A549 (cell line): ENCODE measurements around the gene EPS8L2. TPM values are rescaled to one million over a fixed set of nuclear protein-coding genes. Genes with fewer than 3 reads are reported as not detected.

Experiments
- ATAC-seq, 2 experiments: fragments of 200-7000 bp in 1 of 2; fragments of >200 bp in 1 of 2; cut with Nextera tagmentation in 1 of 2; cut with Tn5 transposase in 1 of 2; 3 replicates each; pipeline versions ENCODE4 v1.8.0 to v1.9.1; 2018 to 2020; ENCODE audit warnings: mild to moderate bottlenecking in 1 of 2, moderate library complexity in 1 of 2
- CTCF ChIA-PET: fragments of 300-600 bp; sonication (Branson Sonifier 250); formaldehyde crosslinking; extraction: SDS; loops from one replicate; lab custom pipeline; 2021; ENCODE audit warnings: antibody characterized with exemption, inconsistent platforms; lab: Yijun Ruan, JAX
- POLR2A ChIA-PET: fragments of 350-600 bp; formaldehyde crosslinking; extraction: SDS; loops from one replicate; lab custom pipeline; 2021; ENCODE audit warnings: antibody characterized with exemption, inconsistent platforms; lab: Yijun Ruan, JAX
- DNase-seq, 2 experiments: peaks; one replicate each; pipeline versions ENCODE4 v3.0.0 to v3.0.0-alpha.2; 2011 to 2016; ENCODE audit warnings: low read depth in 1 of 2, low spot score in 1 of 2
- FAIRE-seq: peaks from 2 replicates; lab custom pipeline; 2011; peaks lifted over from hg19 to GRCh38; lab: Jason Lieb, UNC
- H3K27ac ChIP-seq, 2 experiments: fragments of >200 bp; sonication (Bioruptor Twin); formaldehyde crosslinking; 3 replicates each; pipeline ENCODE4 v1.5.1; 2016 to 2017
- H3K4me1 ChIP-seq: fragments of >200 bp; sonication (Bioruptor Twin); formaldehyde crosslinking; 3 replicates; pipeline ENCODE4 v1.6.1; 2016
- H3K4me2 ChIP-seq: fragments of >200 bp; sonication (Bioruptor Twin); formaldehyde crosslinking; 3 replicates; pipeline ENCODE4 v1.6.1; 2016
- H3K4me3 ChIP-seq: fragments of >200 bp; sonication (Bioruptor Twin); formaldehyde crosslinking; 3 replicates; pipeline ENCODE4 v1.5.1; 2016
- H3K9me3 ChIP-seq: fragments of >200 bp; sonication (Bioruptor Twin); formaldehyde crosslinking; 3 replicates; pipeline ENCODE4 v1.6.1; 2016
- BCL3 ChIP-seq: fragments of >200 bp; sonication (Bioruptor Twin); formaldehyde crosslinking; IDR thresholded peaks from 3 replicates; pipeline ENCODE4 v1.6.1; 2016
- CEBPB ChIP-seq, 2 experiments: fragments of >200 bp in 1 of 2; sonication (Bioruptor Twin) in 1 of 2; formaldehyde crosslinking in 1 of 2; IDR thresholded peaks; 2 replicates each; pipeline ENCODE4 v1.6.1; 2012 to 2016
- EHF ChIP-seq: fragments of 250-450 bp; sonication (Bioruptor Pico); IDR thresholded peaks from 2 replicates; pipeline ENCODE4 v1.5.0; 2020; ENCODE audit warnings: mild to moderate bottlenecking
- JUN ChIP-seq, 2 experiments: fragments of >200 bp; sonication (Bioruptor Twin); formaldehyde crosslinking; IDR thresholded peaks; 2 replicates in 1 of 2; 3 replicates in 1 of 2; pipeline ENCODE4 v1.6.1; 2016 to 2017
- KDM5A ChIP-seq: fragments of 200-600 bp; sonication (generic); IDR thresholded peaks from 2 replicates; pipeline ENCODE4 v1.6.1; 2016; ENCODE audit warnings: antibody characterized with exemption, mild to moderate bottlenecking
- NPAS2 ChIP-seq: fragments of 250-450 bp; sonication (Bioruptor Pico); IDR thresholded peaks from 2 replicates; pipeline ENCODE4 v1.8.0; 2022; ENCODE audit warnings: mild to moderate bottlenecking, moderate library complexity, borderline replicate concordance
- NR3C1 ChIP-seq: fragments of >200 bp; sonication (Bioruptor Twin); formaldehyde crosslinking; IDR thresholded peaks from 3 replicates; pipeline ENCODE4 v1.6.1; 2017
- PBX3 ChIP-seq: IDR thresholded peaks from 2 replicates; pipeline ENCODE4 v1.6.1; 2012
- RARB ChIP-seq: fragments of 250-450 bp; sonication (Bioruptor Pico); IDR thresholded peaks from 2 replicates; pipeline ENCODE4 v1.8.0; 2021; ENCODE audit warnings: mild to moderate bottlenecking, moderate library complexity
- RCOR1 ChIP-seq: fragments of 150-350 bp; IDR thresholded peaks from 2 replicates; pipeline ENCODE4 v1.6.1; 2014; ENCODE audit warnings: antibody characterized with exemption, low read length, low read depth
- REST ChIP-seq: fragments of 200-600 bp; sonication (generic); IDR thresholded peaks from 2 replicates; pipeline ENCODE4 v1.6.1; 2016; ENCODE audit warnings: antibody characterized with exemption, mild to moderate bottlenecking, moderate library complexity
- RNF2 ChIP-seq: fragments of 200-600 bp; sonication (generic); IDR thresholded peaks from 2 replicates; pipeline ENCODE4 v1.6.1; 2016; ENCODE audit warnings: low read depth, mild to moderate bottlenecking, antibody characterized with exemption, moderate library complexity, borderline replicate concordance
- SMC3 ChIP-seq: fragments of >200 bp; sonication (Bioruptor Twin); formaldehyde crosslinking; IDR thresholded peaks from 3 replicates; pipeline ENCODE4 v1.6.1; 2018; ENCODE audit warnings: inconsistent platforms
- SREBF2 ChIP-seq: fragments of 450-650 bp; IDR thresholded peaks from 2 replicates; pipeline ENCODE4 v1.6.1; 2014; ENCODE audit warnings: mild to moderate bottlenecking, moderate library complexity
- USF2 ChIP-seq: fragments of 450-650 bp; IDR thresholded peaks from 2 replicates; pipeline ENCODE4 v1.6.1; 2014; ENCODE audit warnings: antibody characterized with exemption
- WGBS: methylation state at CpG from one replicate; pipeline ENCODE4 v1.1.6; 2017; ENCODE audit errors: missing lambda C conversion rate; 5-methylcytosine and 5-hydroxymethylcytosine counted together
- polyA plus RNA-seq, 4 experiments: library from polyadenylated mRNA; depleted of rRNA in 3 of 4; stranded (reverse); fragments of >200 nt; fragmentation: RNase III in 1 of 4; extraction: RNeasy Plus Mini Kit Qiagen cat#74134 plus additional on column Dnase treatment in 1 of 4; gene quantifications; 2 replicates in 3 of 4; 3 replicates in 1 of 4; pipeline ENCODE4 v1.2.3, GENCODE V29; 2011 to 2017

Gene EPS8L2
- polyA plus RNA-seq, 2 of the 4 experiments (the other 2 are of a cell fraction), result 60.7 to 154 TPM

- TF ChIP-seq REST (no peak), SREBF2 (no peak), RCOR1 (no peak), NPAS2 (CRISPR knock-in tag) (no peak), RNF2 (no peak), JUN (IDR thresholded peaks at IDR 0.05) (peak; percentile 30 to 53; a peak in 3 of 5 replicates), BCL3 (peak; percentile 28; the same call in 1 of the 3 replicates), RARB (CRISPR knock-in tag) (peak; percentile 48; the same call in 1 of the 2 replicates), SMC3 (peak; percentile 33; the same call in 1 of the 3 replicates), USF2 (no peak), KDM5A (no peak), EHF (CRISPR knock-in tag) (no peak), NR3C1 (no peak)
Measured at GRCh38 chr11:765025-765801, 59.2 kb downstream of the EPS8L2 start (continued).

GRCh38 chr11:765802-766091 lies 59.7 kb downstream of the EPS8L2 start:
- Histone ChIP-seq H3K4me3 (no peak overlapping the region), H3K4me1 (peaks cover 29% of the 10 kb centered on the region), H3K27ac (peak overlapping the region in 1 of 2 experiments; percentile 56; a peak in 2 of 6 replicates), H3K4me2 (no peak overlapping the region), H3K9me3 (no peaks in the 10 kb centered on the region)
- FAIRE-seq, result no peak
- no peak; a peak in 1 of 6 replicates for ATAC-seq
- TF ChIP-seq PBX3, result no peak
- peak in 1 of 2 experiments; percentile 63; a peak in 1 of 4 replicates for TF ChIP-seq CEBPB (IDR thresholded peaks at IDR 0.05)
- POLR2A ChIA-PET, result no interaction called here
- CTCF ChIA-PET, result interaction anchor here (0.7 to 5.4 kb wide), 14 partner anchors 9 to 155 kb away, joined by 3 to 44 read pairs (median 4); partner anchors contain the start of genes GATD1 and TALDO1
- WGBS, result 94% methylated on average over 8 of the region's 8 CpGs
- no peak for DNase-seq
